Peyer's patch (tissue), 4 donors: Measurements from ENCODE around the gene SHC2.

Experiments
- POLR2A ChIP-seq, 2 donors: fragments of 450-650 bp; IDR thresholded peaks; one replicate each; pipeline ENCODE4 v1.5.1; 2017; ENCODE audit warnings: antibody characterized with exemption in 2 of 2, mild to moderate bottlenecking in 2 of 2, moderate library complexity in 2 of 2
- TF ChIP-seq, protein P1 (sequence below), 6 experiments: fragments of 450-650 bp in 4 of 6; fragments of 200-600 bp in 2 of 6; sonication (generic) in 1 of 6; IDR thresholded peaks; one replicate each; pipeline ENCODE4 v1.5.1; 2017 to 2019; ENCODE audit warnings: antibody characterized with exemption in 6 of 6, mild to moderate bottlenecking in 3 of 6, moderate library complexity in 1 of 6

DNA sequence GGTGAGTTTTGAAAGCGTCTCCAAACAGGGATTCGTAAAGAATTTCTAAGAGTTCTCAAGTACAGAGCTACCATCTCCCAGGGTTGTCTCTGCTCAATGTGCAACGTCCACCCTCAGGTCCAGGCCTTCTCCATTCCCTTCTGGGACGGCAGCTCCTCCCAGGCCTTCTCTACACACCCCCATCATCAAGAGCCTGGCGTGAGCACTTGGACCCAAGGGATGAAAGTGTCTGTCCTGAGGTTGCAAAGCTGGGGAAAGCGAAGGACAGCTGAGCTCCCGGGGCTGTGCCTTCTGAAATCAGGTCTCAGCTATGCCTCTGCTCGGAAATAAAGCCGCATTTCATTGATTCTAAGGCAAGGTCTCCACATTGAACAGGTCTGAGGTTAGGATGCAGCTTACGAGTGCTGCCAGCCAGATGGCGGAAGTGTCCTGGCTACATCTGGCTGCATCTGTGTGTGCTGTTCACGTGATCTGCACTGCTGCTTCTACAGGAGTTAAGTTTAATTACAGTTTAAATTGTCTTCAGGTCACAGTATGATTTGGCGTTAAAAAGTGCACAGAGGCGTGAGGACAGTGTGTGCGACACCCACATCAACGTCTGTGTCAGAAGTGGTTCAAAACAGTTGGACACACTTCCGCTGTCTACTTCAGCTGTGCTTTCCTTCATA is 89.2 kb downstream of the SHC2 start:
- TF ChIP-seq, protein P1, sequence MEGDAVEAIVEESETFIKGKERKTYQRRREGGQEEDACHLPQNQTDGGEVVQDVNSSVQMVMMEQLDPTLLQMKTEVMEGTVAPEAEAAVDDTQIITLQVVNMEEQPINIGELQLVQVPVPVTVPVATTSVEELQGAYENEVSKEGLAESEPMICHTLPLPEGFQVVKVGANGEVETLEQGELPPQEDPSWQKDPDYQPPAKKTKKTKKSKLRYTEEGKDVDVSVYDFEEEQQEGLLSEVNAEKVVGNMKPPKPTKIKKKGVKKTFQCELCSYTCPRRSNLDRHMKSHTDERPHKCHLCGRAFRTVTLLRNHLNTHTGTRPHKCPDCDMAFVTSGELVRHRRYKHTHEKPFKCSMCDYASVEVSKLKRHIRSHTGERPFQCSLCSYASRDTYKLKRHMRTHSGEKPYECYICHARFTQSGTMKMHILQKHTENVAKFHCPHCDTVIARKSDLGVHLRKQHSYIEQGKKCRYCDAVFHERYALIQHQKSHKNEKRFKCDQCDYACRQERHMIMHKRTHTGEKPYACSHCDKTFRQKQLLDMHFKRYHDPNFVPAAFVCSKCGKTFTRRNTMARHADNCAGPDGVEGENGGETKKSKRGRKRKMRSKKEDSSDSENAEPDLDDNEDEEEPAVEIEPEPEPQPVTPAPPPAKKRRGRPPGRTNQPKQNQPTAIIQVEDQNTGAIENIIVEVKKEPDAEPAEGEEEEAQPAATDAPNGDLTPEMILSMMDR (IDR thresholded peaks at IDR 0.05) = peak in 1 of 6 experiments; percentile 6
- TF ChIP-seq POLR2A (IDR thresholded peaks at IDR 0.05) = no peak
